ENCODE data around the gene NRG3. TPM values are rescaled to one million over a fixed set of nuclear protein-coding genes. Genes with fewer than 3 reads are reported as not detected.

Gene NRG3
- total and polyA plus RNA-seq, 2 of the 8 experiments (the other 6 are each of a cell fraction or from before 2014, with no cell fraction given): 4.2 to 5.0 TPM

DNA sequence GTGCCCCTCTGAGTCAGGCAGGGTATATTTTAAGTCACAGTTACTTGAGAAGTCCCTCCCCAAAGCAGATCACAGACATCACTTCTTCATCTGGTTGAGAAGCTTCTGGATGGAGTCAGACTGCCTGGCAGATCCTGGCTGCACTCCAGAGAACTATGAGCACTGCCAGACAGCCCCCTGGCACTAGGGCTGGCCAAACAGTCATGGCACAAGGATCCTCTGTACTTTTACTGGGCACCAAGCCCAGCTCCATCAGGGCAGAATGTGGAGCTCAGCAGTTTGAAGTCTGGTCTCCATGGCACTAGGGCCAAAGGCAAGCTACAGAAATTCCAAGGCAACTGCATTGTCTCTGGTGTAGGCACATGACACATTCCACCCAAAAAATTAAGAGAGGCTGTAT, 162.1 kb downstream of the NRG3 start:
- Histone ChIP-seq H3K27me3 (replicated peaks in 1 of 4; ENCODE audit: control insufficient read depth in 3 of 4, extremely low read depth in 1 of 4, insufficient read depth in 3 of 4, low read length in 3 of 4) (no peaks in the 10 kb centered on the region), H3K14ac (ENCODE audit: insufficient read length) (no peak overlapping the region), H2BK5ac (ENCODE audit: low read depth, low read length) (no peak overlapping the region), H3K4me2 (ENCODE audit: insufficient read depth in 1 of 2, low read depth in 2 of 2, low read length in 2 of 2) (no peak overlapping the region), H2BK20ac (ENCODE audit: low read length) (no peak overlapping the region), H4K5ac (ENCODE audit: insufficient read length, low read depth, low read length) (no peak overlapping the region), H3K23me2 (ENCODE audit: low read depth, low read length) (no peaks in the 10 kb centered on the region), H3K18ac (ENCODE audit: extremely low read depth, low read length) (no peak overlapping the region), H4K91ac (replicated peaks; ENCODE audit: insufficient read length, low read length) (no peak overlapping the region), H2BK12ac (ENCODE audit: low read depth, low read length) (no peak overlapping the region), H3K23ac (ENCODE audit: insufficient read length) (no peak overlapping the region), H2BK120ac (replicated peaks; ENCODE audit: low read depth, low read length) (no peak overlapping the region), H2AK5ac (ENCODE audit: low read depth, low read length) (no peak overlapping the region), H3K4me3 (ENCODE audit: extremely low read depth in 1 of 4, insufficient read depth in 2 of 4, low read depth in 3 of 4, low read length in 4 of 4) (no peak overlapping the region), H4K8ac (ENCODE audit: extremely low read depth, insufficient read depth, low read length) (no peak overlapping the region), H2BK15ac (ENCODE audit: low read length) (no peak overlapping the region), H4K20me1 (replicated peaks in 1 of 2; ENCODE audit: control insufficient read depth in 1 of 2, insufficient read depth in 2 of 2, low read length in 2 of 2) (no peaks in the 10 kb centered on the region), H3K79me2 (ENCODE audit: control insufficient read depth in 1 of 2, insufficient read depth in 2 of 2, low read length in 2 of 2) (no peaks in the 10 kb centered on the region), H3K4ac (replicated peaks; ENCODE audit: insufficient read length, low read depth, low read length) (no peak overlapping the region), H3K56ac (replicated peaks; ENCODE audit: insufficient read length, low read depth, low read length) (no peak overlapping the region), H3K9me3 (ENCODE audit: insufficient read depth in 2 of 2, low read depth in 1 of 2, low read length in 1 of 2) (no peaks in the 10 kb centered on the region), H2AFZ (ENCODE audit: low read length) (no peak overlapping the region), H3K27ac (ENCODE audit: low read depth, low read length) (no peak overlapping the region), H3K79me1 (ENCODE audit: low read depth, low read length) (no peaks in the 10 kb centered on the region), H3K9ac (replicated peaks in 1 of 4; ENCODE audit: extremely low read depth in 1 of 4, low read depth in 3 of 4, low read length in 3 of 4) (no peak overlapping the region), H3K4me1 (replicated peaks in 1 of 4; ENCODE audit: control insufficient read depth in 3 of 4, insufficient read depth in 4 of 4, low read length in 3 of 4) (0 out of 7 replicates have a peak, but pooled peaks cover 0 to 2% (median 0%) of the 10 kb centered on the region in 4 experiments), H3K36me3 (ENCODE audit: control insufficient read depth in 2 of 4, insufficient read depth in 4 of 4, low read length in 3 of 4) (no peaks in the 10 kb centered on the region)
- no peak for TF ChIP-seq SIX5 (IDR thresholded peaks at IDR 0.05; ENCODE audit: low read depth, low read length)
- TF ChIP-seq POLR2A (IDR thresholded peaks at IDR 0.05; ENCODE audit: control extremely low read depth in 1 of 2, low read depth in 2 of 2, low read length in 2 of 2): no peak
- no peak for TF ChIP-seq YY1 (IDR thresholded peaks at IDR 0.05; ENCODE audit: low read depth, low read length)
- no peak for TF ChIP-seq HDAC2 (IDR thresholded peaks at IDR 0.05; ENCODE audit: borderline replicate concordance in 1 of 2, low read depth in 2 of 2, low read length in 2 of 2)
- TF ChIP-seq SIN3A (conservative IDR thresholded peaks at IDR 0.05 in 1 of 2, IDR thresholded peaks at IDR 0.05 in 1 of 2; ENCODE audit: low read depth in 1 of 2, low read length in 2 of 2): no peak
- TF ChIP-seq CBX5 (IDR thresholded peaks at IDR 0.05; ENCODE audit: low read depth, low read length): no peak
- no peak for TF ChIP-seq SAP30 (IDR thresholded peaks at IDR 0.05; ENCODE audit: insufficient read depth, insufficient replicate concordance, low read length)
- no peak for TF ChIP-seq POU5F1 (IDR thresholded peaks at IDR 0.05; ENCODE audit: low read depth, low read length)
- no peak for TF ChIP-seq TEAD4 (IDR thresholded peaks at IDR 0.05; ENCODE audit: low read depth, low read length)
- no peak for FAIRE-seq
- CTCF ChIA-PET (ENCODE audit: partially characterized antibody): no interaction called here
- POLR2A ChIA-PET (ENCODE audit: partially characterized antibody): no interaction called here
- DNase-seq (ENCODE audit: low read depth in 1 of 2, low spot score in 2 of 2): no peak
